Stimulated activated CD4-positive, alpha-beta T cell treated with anti-CD3 and anti-CD28 coated beads, Interleukin-1b, Interleukin-23, amount 100 ng/mL, for 24 hours (primary cell): ENCODE data around the gene TSHZ2.

ENCODE experiments used
- DNase-seq, 4 experiments: peaks; one replicate each; pipeline ENCODE4 v3.0.0-alpha.2; 2020; ENCODE audit warnings: low read depth in 4 of 4, low spot score in 1 of 4

TSHZ2 gene

GRCh38 chr20:53370345-53370961 lies 398.3 kb downstream of the TSHZ2 start:
- DNase-seq: no peak

- no peak for DNase-seq
Observed at GRCh38 chr20:53371216-53371615, 399.1 kb downstream of the TSHZ2 start.

- no peak for DNase-seq
Observed at GRCh38 chr20:53376021-53376420, 403.9 kb downstream of the TSHZ2 start.

GRCh38 chr20:53379014-53379832 lies 407.1 kb downstream of the TSHZ2 start:
- DNase-seq: no peak

- no peak for DNase-seq
Observed at GRCh38 chr20:53379833-53380120, 407.6 kb downstream of the TSHZ2 start.

GRCh38 chr20:53381568-53382262 lies 409.6 kb downstream of the TSHZ2 start:
- no peak for DNase-seq

- DNase-seq: no peak
Observed at GRCh38 chr20:53382263-53382844, 410.2 kb downstream of the TSHZ2 start.

- DNase-seq: no peak
Observed at GRCh38 chr20:53383916-53384315, 411.8 kb downstream of the TSHZ2 start.

- DNase-seq: no peak
Observed at GRCh38 chr20:53384392-53384791, 412.2 kb downstream of the TSHZ2 start.

GRCh38 chr20:53385941-53386767 lies 414.0 kb downstream of the TSHZ2 start:
- no peak for DNase-seq

- no peak for DNase-seq
Observed at GRCh38 chr20:53387983-53388675, 416.0 kb downstream of the TSHZ2 start.

- DNase-seq: no peak
Observed at GRCh38 chr20:53389516-53390300, 417.6 kb downstream of the TSHZ2 start.

- DNase-seq: no peak
Observed at GRCh38 chr20:53390770-53391169, 418.6 kb downstream of the TSHZ2 start.

- no peak for DNase-seq
Observed at GRCh38 chr20:53394433-53394832, 422.3 kb downstream of the TSHZ2 start.

- DNase-seq: no peak
Observed at GRCh38 chr20:53395188-53395923, 423.2 kb downstream of the TSHZ2 start.

- DNase-seq: no peak
Observed at GRCh38 chr20:53399083-53399482, 426.9 kb downstream of the TSHZ2 start.

- DNase-seq: no peak
Observed at GRCh38 chr20:53399592-53400335, 427.6 kb downstream of the TSHZ2 start.
